H1 (cell line): ENCODE results near the gene PRR7. TPM values are rescaled to one million over a fixed set of nuclear protein-coding genes. Genes with fewer than 3 reads are reported as not detected.
A peak's percentile ranks its signal among the peaks of the same experiment; 100 is the strongest.

ENCODE experiments used
- ATF2 ChIP-seq: IDR thresholded peaks from 2 replicates; pipeline ENCODE4 v1.6.1; 2012; ENCODE audit warnings: low read length, inconsistent platforms
- ATF3 ChIP-seq: IDR thresholded peaks from 2 replicates; pipeline ENCODE4 v1.6.1; 2011; ENCODE audit warnings: low read depth, mild to moderate bottlenecking, low read length; ENCODE audit not compliant: insufficient read depth
- CBX5 ChIP-seq: fragments of 300-800, 300-1000 bp; sonication (generic); IDR thresholded peaks from 2 replicates; pipeline ENCODE4 v1.7.1; 2016; ENCODE audit warnings: antibody characterized with exemption, low read length, low read depth
- CBX8 ChIP-seq: fragments of 300-800, 300-1000 bp; sonication (generic); IDR thresholded peaks from 2 replicates; pipeline ENCODE4 v1.7.1; 2016; ENCODE audit warnings: low read depth, low read length, borderline replicate concordance
- EGR1 ChIP-seq: IDR thresholded peaks from 2 replicates; pipeline ENCODE4 v1.6.1; 2011; ENCODE audit warnings: low read depth, low read length, borderline replicate concordance
- EP300 ChIP-seq, 2 experiments: IDR thresholded peaks; 1 replicate in 1 of 2; 2 replicates in 1 of 2; pipeline ENCODE4 v1.6.1; 2011 to 2012; ENCODE audit warnings: low read depth in 2 of 2, low read length in 2 of 2, mild to moderate bottlenecking in 2 of 2, borderline replicate concordance in 1 of 2, inconsistent platforms in 1 of 2, moderate library complexity in 1 of 2
- KDM4A ChIP-seq: IDR thresholded peaks from one replicate; pipeline ENCODE4 v1.7.1; 2012; ENCODE audit warnings: low read depth, mild to moderate bottlenecking, moderate library complexity, low read length, inconsistent platforms; ENCODE audit not compliant: severe bottlenecking
- KDM5A ChIP-seq: fragments of 200-600 bp; IDR thresholded peaks from 2 replicates; pipeline ENCODE4 v1.7.1; 2012; ENCODE audit warnings: mild to moderate bottlenecking, low read length, inconsistent platforms, mixed read lengths
- NANOG ChIP-seq: IDR thresholded peaks from 2 replicates; pipeline ENCODE4 v1.6.1; 2011; ENCODE audit warnings: low read length, low read depth, mild to moderate bottlenecking, inconsistent platforms; ENCODE audit not compliant: insufficient read depth, poor library complexity, severe bottlenecking
- POLR2A ChIP-seq, 2 experiments: IDR thresholded peaks; 1 replicate in 1 of 2; 2 replicates in 1 of 2; pipeline ENCODE4 v1.6.1; 2011; ENCODE audit warnings: low read depth in 2 of 2, low read length in 2 of 2, mild to moderate bottlenecking in 2 of 2; ENCODE audit errors: control extremely low read depth in 1 of 2
- POU5F1 ChIP-seq: IDR thresholded peaks from 2 replicates; pipeline ENCODE4 v1.6.1; 2011; ENCODE audit warnings: low read depth, mild to moderate bottlenecking, low read length, moderate library complexity
- RFX5 ChIP-seq: IDR thresholded peaks from 2 replicates; pipeline ENCODE4 v1.6.1; 2011; ENCODE audit warnings: low read depth, low read length, improper control_type of control experiment, borderline replicate concordance
- RXRA ChIP-seq: IDR thresholded peaks from 2 replicates; pipeline ENCODE4 v1.6.1; 2011; ENCODE audit warnings: low read depth, mild to moderate bottlenecking, low read length, moderate library complexity; ENCODE audit not compliant: insufficient read depth
- SIX5 ChIP-seq: IDR thresholded peaks from 2 replicates; pipeline ENCODE4 v1.6.1; 2011; ENCODE audit warnings: mild to moderate bottlenecking, low read depth, low read length
- TBP ChIP-seq: IDR thresholded peaks from 2 replicates; pipeline ENCODE4 v1.6.1; 2011; ENCODE audit warnings: low read depth, low read length, improper control_type of control experiment
- TEAD4 ChIP-seq: IDR thresholded peaks from 2 replicates; pipeline ENCODE4 v1.6.1; 2012; ENCODE audit warnings: low read depth, low read length, inconsistent platforms, mixed read lengths
- USF2 ChIP-seq: IDR thresholded peaks from 2 replicates; pipeline ENCODE4 v1.6.1; 2011; ENCODE audit warnings: low read length, improper control_type of control experiment
- YY1 ChIP-seq: IDR thresholded peaks from 2 replicates; pipeline ENCODE4 v1.6.1; 2011; ENCODE audit warnings: low read depth, mild to moderate bottlenecking, low read length
- polyA plus RNA-seq, 7 experiments: library from polyadenylated mRNA; depleted of rRNA in 3 of 7; stranded (reverse) in 5 of 7; unstranded in 2 of 7; fragments of >200 nt in 5 of 7; fragments of 200-250 nt in 2 of 7; gene quantifications; 1 replicate in 5 of 7; 2 replicates in 1 of 7; 4 replicates in 1 of 7; pipeline versions ENCODE4 v1.2.1 to v1.2.3, GENCODE V29; 2011 to 2013; ENCODE audit warnings: missing spikeins in 2 of 7, mixed read lengths in 2 of 7
- total RNA-seq: library from RNA; stranded (reverse); fragmentation: NEBNext Ultra II Directional; extraction: Animal tissue kit (Norgen Biotek cat#: 25700); gene quantifications from 2 replicates; pipeline ENCODE4 v1.2.1, GENCODE V29; 2021

Gene PRR7
- total and polyA plus RNA-seq, 2 of the 8 experiments (the other 6 are each of a cell fraction or from before 2014, with no cell fraction given) = 8.0 to 11.8 TPM

- peak in 1 of 2 experiments; percentile 95; a peak in 2 of 3 replicates for TF ChIP-seq POLR2A (IDR thresholded peaks at IDR 0.05; ENCODE audit: control extremely low read depth in 1 of 2, low read depth in 2 of 2, low read length in 2 of 2)
- TF ChIP-seq TBP = peak; percentile 62
- TF ChIP-seq CBX8 = no peak
- no peak for TF ChIP-seq KDM5A
- no peak for TF ChIP-seq YY1
- TF ChIP-seq EP300 (IDR thresholded peaks at IDR 0.05; ENCODE audit: borderline replicate concordance in 1 of 2, low read depth in 2 of 2, low read length in 2 of 2) = peak in 1 of 2 experiments; percentile 69; a peak in 1 of 3 replicates
- no peak for TF ChIP-seq USF2
- no peak for TF ChIP-seq RXRA
- TF ChIP-seq EGR1 = peak; percentile 63; the same call in 1 of the 2 replicates
- TF ChIP-seq ATF2 = peak; percentile 57
- peak; percentile 71 for TF ChIP-seq KDM4A
- no peak for TF ChIP-seq ATF3
- no peak for TF ChIP-seq RFX5
- no peak for TF ChIP-seq POU5F1
- TF ChIP-seq SIX5 = no peak; the same call in 1 of the 2 replicates
- TF ChIP-seq CBX5 = no peak
- TF ChIP-seq NANOG = no peak
- no peak for TF ChIP-seq TEAD4
These were observed 20.6 kb upstream of the PRR7 start (continued) for GRCh38 chr5:177425801-177426565.
